Neural crest cell (in vitro differentiated cells): Measurements from ENCODE around the gene EVL. TPM values are rescaled to one million over a fixed set of nuclear protein-coding genes. Genes with fewer than 3 reads are reported as not detected.
A peak's percentile ranks its signal among the peaks of the same experiment; 100 is the strongest.
"Not testable (repeated sequence)": the region's sequence is repeated elsewhere in the genome, so short reads cannot be mapped to it uniquely, and the experiment has no call there.

Experiments
- DNase-seq: peaks from one replicate; pipeline ENCODE4 v3.0.0; 2021; ENCODE audit warnings: low read depth, mixed read lengths, low spot score
- H3K27ac Mint-ChIP-seq: one replicate; pipeline ENCODE4 v1.8.0; 2021; ENCODE audit warnings: mild to moderate bottlenecking, mixed read lengths; ENCODE audit not compliant: unreplicated experiment
- H3K27me3 Mint-ChIP-seq: 2 replicates; pipeline ENCODE4 v1.8.0; 2021; ENCODE audit warnings: low read depth, mild to moderate bottlenecking, mixed read lengths
- H3K36me3 Mint-ChIP-seq: 2 replicates; pipeline ENCODE4 v1.8.0; 2021; ENCODE audit warnings: low read depth, mild to moderate bottlenecking, mixed read lengths
- H3K4me1 Mint-ChIP-seq: 2 replicates; pipeline ENCODE4 v1.8.0; 2021; ENCODE audit warnings: mixed read lengths
- H3K4me3 Mint-ChIP-seq: one replicate; pipeline ENCODE4 v1.8.0; 2021; ENCODE audit warnings: mild to moderate bottlenecking, mixed read lengths
- H3K9me3 Mint-ChIP-seq: 2 replicates; pipeline ENCODE4 v1.8.0; 2021; ENCODE audit warnings: mixed read lengths
- CTCF ChIP-seq: fragments of 200-600 bp; sonication (generic); conservative IDR thresholded peaks from 2 replicates; pipeline ENCODE4 v1.5.0; 2021; ENCODE audit warnings: antibody characterized with exemption, mild to moderate bottlenecking
- total RNA-seq: library from RNA; stranded (reverse); gene quantifications from 2 replicates; pipeline ENCODE4 v1.2.1, GENCODE V29; 2021

The EVL gene
- total RNA-seq, 1 donor from 2014 or later: 218 TPM

GRCh38 chr14:100156776-100157175 is 91.6 kb downstream of the EVL start:
- Mint-ChIP-seq H3K36me3 (peaks cover 4% of the 10 kb centered on the region), H3K4me3 (no peak overlapping the region), H3K9me3 (peaks cover 5% of the 10 kb centered on the region), H3K27ac (no peak overlapping the region), H3K27me3 (peaks cover 69% of the 10 kb centered on the region), H3K4me1 (no peaks in the 10 kb centered on the region)
- TF ChIP-seq CTCF: no peak
- no peak for DNase-seq

- not testable (repeated sequence) for DNase-seq, H3K9me3 Mint-ChIP-seq, H3K36me3 Mint-ChIP-seq, H3K4me1 Mint-ChIP-seq, H3K27ac Mint-ChIP-seq
- H3K4me3 Mint-ChIP-seq: peak overlapping the region; percentile 23
- H3K27me3 Mint-ChIP-seq: peaks cover 71% of the 10 kb centered on the region
These were observed 92.5 kb downstream of the EVL start for GRCh38 chr14:100157548-100158232.

- peaks cover 5% of the 10 kb centered on the region for H3K9me3 Mint-ChIP-seq
- no peak for TF ChIP-seq CTCF
- no peaks in the 10 kb centered on the region for H3K4me1 Mint-ChIP-seq
- H3K27ac Mint-ChIP-seq: no peak overlapping the region
- H3K27me3 Mint-ChIP-seq: peaks cover 68% of the 10 kb centered on the region
- H3K36me3 Mint-ChIP-seq: peaks cover 4% of the 10 kb centered on the region
- H3K4me3 Mint-ChIP-seq: no peak overlapping the region
- DNase-seq: no peak
These were observed 93.4 kb downstream of the EVL start for GRCh38 chr14:100158566-100159093.

GRCh38 chr14:100159094-100159864 is 94.1 kb downstream of the EVL start, which contains the start of gene DEGS2:
DEGS2 (minus strand) TSS chr14:100159645; CDS start chr14:100159587, 58 bp downstream.
- no peak within 1 kb of the TSS for H3K4me3 Mint-ChIP-seq
- H3K9me3 Mint-ChIP-seq: peaks cover 5% of the 10 kb centered on the region
- no peak within 1 kb of the TSS for H3K27ac Mint-ChIP-seq
- H3K4me1 Mint-ChIP-seq: no peaks in the 10 kb centered on the region
- DNase-seq: no peak
- H3K27me3 Mint-ChIP-seq: peaks cover 68% of the 10 kb centered on the region
- H3K36me3 Mint-ChIP-seq: peaks cover 4% of the 10 kb centered on the region
- TF ChIP-seq CTCF: no peak

- DNase-seq: no peak
These were observed 94.8 kb downstream of the EVL start for GRCh38 chr14:100159865-100160533.

More at GRCh38 chr14:100159865-100160533, 94.8 kb downstream of the EVL start:
- Mint-ChIP-seq H3K4me3 (no peak overlapping the region), H3K27ac (no peak overlapping the region), H3K27me3 (peaks cover 69% of the 10 kb centered on the region), H3K4me1 (no peaks in the 10 kb centered on the region), H3K36me3 (peaks cover 3% of the 10 kb centered on the region), H3K9me3 (peaks cover 3% of the 10 kb centered on the region)
- TF ChIP-seq CTCF: no peak
